Retinal pigment epithelial cell (primary cell): ENCODE data around the gene CDK5RAP3.

Experiments
- DNase-seq: peaks from one replicate; pipeline ENCODE4 v3.0.0-alpha.2; 2010; ENCODE audit warnings: low read depth
- H3K4me3 ChIP-seq: 2 replicates; pipeline ENCODE4 v1.5.1; 2011; ENCODE audit warnings: mild to moderate bottlenecking, low read length, control low read depth, moderate library complexity
- TF ChIP-seq, protein P1 (sequence below): conservative IDR thresholded peaks from 2 replicates; pipeline ENCODE4 v1.5.1; 2011; ENCODE audit warnings: low read depth, low read length, control low read depth, inconsistent platforms

CDK5RAP3 gene

DNA sequence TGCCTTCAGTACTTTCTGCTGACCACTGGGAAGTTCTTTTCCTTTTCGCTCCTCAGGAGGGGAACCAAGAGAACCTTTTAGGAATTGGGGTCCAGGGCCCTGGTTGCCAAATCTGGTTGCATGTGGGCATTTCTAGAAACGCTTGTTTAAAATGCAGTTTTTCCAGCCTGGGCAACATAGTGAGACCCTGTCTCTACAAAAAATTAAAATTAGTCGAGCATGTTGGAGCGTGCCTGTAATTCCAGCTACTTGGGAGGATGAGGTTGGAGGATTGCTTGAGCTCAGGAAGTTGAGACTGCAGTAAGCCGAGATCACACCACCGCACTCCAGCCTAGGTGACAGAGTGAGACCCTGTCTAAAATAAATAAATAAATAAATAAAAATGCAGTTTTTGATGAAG lies 28.3 kb upstream of the CDK5RAP3 start:
- DNase-seq = no peak
- TF ChIP-seq, protein P1, sequence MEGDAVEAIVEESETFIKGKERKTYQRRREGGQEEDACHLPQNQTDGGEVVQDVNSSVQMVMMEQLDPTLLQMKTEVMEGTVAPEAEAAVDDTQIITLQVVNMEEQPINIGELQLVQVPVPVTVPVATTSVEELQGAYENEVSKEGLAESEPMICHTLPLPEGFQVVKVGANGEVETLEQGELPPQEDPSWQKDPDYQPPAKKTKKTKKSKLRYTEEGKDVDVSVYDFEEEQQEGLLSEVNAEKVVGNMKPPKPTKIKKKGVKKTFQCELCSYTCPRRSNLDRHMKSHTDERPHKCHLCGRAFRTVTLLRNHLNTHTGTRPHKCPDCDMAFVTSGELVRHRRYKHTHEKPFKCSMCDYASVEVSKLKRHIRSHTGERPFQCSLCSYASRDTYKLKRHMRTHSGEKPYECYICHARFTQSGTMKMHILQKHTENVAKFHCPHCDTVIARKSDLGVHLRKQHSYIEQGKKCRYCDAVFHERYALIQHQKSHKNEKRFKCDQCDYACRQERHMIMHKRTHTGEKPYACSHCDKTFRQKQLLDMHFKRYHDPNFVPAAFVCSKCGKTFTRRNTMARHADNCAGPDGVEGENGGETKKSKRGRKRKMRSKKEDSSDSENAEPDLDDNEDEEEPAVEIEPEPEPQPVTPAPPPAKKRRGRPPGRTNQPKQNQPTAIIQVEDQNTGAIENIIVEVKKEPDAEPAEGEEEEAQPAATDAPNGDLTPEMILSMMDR = no peak
- peak overlapping the region; percentile 83 for H3K4me3 ChIP-seq

DNA sequence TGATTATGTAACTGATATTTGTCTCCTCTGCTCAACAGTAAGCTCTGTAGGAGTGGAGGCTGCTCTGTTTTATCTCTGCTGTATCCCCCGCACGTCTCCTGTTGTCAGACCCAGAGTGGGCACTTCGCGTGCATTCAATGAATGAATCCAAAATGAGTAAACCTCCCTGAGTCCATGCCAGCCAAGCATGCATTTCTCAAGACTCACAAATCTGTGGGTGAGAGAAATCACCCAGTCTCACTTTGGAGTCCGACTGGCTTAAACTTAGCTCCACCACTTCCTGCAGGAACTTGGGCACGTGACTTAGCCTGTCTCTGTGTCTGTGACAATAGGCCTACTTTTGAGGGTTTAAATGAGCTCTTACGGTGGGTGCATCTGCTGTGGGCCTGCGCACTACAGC lies 25.8 kb upstream of the CDK5RAP3 start:
- H3K4me3 ChIP-seq = no peak overlapping the region
- no peak for DNase-seq
- TF ChIP-seq, protein P1 = no peak

DNA sequence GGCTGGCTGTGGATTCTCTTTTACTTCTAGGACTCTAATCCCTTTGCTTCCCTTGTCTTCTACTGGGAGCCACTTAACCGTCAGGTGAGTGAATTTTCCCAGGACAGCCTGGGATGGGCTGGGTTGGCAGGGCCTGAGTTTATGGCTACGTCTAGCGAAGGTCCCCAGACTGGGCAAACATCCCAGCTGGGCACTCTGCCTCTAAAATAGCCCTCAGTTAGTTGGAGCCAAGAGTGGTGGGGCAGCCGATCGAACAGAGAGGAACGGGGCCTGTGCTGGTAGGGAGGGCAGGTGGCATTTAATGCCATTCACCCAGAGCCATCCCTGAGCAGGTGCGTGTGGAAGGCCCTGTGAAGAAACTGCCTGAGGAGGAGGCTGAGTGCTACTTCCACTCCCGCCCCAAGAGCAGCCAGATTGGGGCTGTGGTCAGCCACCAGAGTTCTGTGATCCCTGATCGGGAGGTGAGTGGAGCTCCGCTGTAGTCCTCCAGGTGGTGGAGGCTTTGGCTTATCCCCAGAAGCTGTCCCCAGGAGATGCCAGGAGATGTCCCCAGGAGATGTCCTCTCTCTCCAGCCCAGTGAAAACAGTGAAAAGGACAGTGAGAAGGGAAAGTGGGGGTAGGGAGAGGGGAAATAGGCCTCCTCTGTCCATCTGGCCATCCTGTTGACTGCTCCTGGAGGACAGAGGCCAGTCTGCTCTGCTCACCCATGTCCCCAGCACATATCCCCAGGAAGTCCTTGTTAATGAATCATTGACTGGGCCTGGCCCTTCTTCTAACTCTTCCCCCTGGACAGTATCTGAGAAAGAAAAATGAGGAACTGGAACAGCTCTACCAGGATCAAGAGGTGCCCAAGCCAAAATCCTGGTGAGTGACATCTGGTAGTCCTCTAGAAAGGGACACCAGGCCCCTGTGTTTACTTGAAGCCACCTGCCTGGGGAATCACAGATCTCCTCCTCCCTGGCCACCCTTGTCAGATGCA lies 25.1 kb upstream of the CDK5RAP3 start:
- no peak for DNase-seq
- TF ChIP-seq, protein P1 = no peak
- H3K4me3 ChIP-seq = no peak overlapping the region

DNA sequence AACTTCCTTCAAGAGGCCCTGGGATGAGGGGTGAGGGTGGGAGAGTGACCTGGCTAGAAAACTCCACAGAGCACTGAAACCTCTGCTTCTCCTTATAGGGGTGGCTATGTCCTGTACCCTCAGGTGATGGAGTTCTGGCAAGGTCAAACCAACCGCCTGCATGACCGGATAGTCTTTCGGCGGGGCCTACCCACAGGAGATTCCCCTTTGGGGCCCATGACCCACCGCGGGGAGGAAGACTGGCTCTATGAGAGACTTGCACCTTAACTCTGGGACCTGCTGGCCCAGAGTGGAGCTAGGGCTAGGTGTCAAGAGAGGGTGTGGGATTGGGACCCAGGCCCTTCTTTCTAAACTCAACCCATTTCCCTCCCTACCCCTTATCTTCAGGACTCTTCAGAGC lies 24.4 kb upstream of the CDK5RAP3 start:
- TF ChIP-seq, protein P1 = no peak
- H3K4me3 ChIP-seq = no peak overlapping the region

DNA sequence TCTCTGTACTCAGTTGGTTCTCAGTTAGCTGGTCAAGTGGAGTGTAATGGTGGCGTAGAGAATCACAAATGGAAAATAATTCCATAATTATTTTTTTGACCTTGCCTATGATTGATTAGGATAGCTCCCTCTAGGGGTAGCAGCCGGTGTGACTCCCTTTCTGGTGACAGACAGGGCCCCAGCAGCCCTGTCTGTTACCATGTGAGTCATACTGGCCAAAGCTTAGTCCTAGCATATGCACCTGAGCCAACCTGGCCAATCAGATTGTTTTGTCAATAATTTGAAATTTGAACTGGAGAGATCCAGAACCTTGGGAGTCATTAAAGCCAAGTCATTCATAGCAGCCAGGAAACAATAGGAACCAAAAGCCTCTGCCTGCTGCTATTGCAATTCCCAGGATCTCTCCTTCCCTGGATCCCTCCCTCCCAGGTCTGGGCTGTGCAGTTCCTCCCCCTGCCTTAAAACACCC lies 23.9 kb upstream of the CDK5RAP3 start:
- TF ChIP-seq, protein P1 = peak; percentile 89
- no peak overlapping the region for H3K4me3 ChIP-seq
- peak; percentile 75 for DNase-seq

More for the DNA sequence above, 24.4 kb upstream of the CDK5RAP3 start:
- no peak for DNase-seq

DNA sequence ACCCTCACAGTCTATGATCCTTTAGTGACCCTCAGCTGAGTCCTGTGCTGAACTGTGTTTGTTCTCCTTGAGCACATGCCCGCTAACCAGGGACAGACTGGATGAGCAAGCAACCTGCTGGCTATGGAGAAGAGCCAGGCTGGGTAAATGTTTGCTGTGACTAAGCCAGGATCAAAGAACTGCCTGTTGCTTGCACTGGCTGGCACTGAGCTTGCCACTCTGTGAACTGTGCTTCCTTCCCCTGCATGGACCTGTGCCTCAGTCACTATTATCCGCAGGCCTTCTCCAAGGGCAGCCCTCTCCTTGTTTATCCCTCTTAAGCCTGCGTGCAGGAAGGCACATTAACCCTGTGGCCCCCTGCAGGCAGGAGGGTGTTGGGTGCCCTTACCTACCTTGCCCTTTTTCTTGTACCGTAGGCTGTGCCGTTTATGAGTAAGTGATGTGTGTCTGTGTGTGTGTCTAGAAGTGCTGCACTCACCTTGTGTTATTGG lies 22.2 kb upstream of the CDK5RAP3 start:
- no peak overlapping the region for H3K4me3 ChIP-seq
- TF ChIP-seq, protein P1 = no peak
- DNase-seq = peak; percentile 10

DNA sequence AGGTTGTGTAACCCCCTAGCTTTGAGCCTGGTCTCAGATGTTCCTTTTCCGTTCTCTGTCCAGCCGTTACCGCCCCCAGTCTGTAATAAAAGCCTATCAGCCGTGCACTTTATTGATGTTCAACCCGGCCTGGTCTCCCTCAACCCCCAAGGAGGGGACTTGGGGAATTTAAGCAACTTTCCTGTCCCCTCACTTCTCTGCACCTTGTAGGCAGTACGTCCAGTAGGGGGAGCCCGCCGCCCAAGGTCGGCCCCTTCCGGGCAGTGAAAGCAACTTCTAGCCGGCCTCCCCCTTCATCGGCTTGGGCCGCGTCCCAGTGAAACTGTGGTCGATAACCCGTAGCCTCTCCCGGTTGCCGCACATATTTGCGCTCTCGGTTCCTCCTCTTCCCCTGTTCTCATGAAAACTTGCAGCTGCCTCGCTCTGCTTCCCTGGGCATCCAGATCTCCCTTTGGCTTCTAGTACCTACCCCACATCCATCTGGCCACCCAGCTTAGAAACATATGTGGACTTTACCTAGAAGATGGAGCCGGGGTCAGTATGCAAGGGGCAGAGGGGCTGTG lies 21.6 kb upstream of the CDK5RAP3 start:
- peak overlapping the region; percentile 19 for H3K4me3 ChIP-seq
- DNase-seq = peak; percentile 25
- TF ChIP-seq, protein P1 = peak; percentile 91
